Activated gamma-delta T cell treated with anti-CD3 and anti-CD28 coated beads, Interleukin-2, amount 50 U/mL, for 16 hours (primary cell): Measurements from ENCODE around the gene RPTOR.
"Not testable (repeated sequence)": the region's sequence is repeated elsewhere in the genome, so short reads cannot be mapped to it uniquely, and the experiment has no call there.

Experiments used
- DNase-seq: peaks from one replicate; pipeline ENCODE4 v3.0.0-alpha.2; 2020; ENCODE audit warnings: low read depth

The RPTOR gene

GRCh38 chr17:80785477-80786178 lies 241.0 kb downstream of the RPTOR start:
- DNase-seq = no peak

DNA sequence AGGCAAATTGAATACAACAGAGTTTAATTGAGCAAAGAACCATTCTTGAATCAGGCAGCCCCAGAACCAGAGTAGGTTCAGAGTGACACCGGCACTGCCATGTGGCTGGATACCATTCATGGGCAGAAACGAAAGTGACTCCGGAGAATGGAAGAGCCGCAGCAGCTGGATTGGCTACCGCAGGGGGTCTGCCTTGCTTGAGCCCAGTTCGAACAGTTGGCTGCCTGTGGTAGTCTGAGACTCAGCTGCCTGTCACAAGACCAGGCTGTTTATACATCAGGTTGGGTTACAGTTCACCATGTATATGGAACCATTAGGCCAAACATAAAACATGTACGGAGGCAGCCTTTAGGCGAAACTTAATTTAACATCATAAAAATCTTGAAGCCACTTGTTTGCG lies 241.8 kb downstream of the RPTOR start:
- DNase-seq = no peak

DNA sequence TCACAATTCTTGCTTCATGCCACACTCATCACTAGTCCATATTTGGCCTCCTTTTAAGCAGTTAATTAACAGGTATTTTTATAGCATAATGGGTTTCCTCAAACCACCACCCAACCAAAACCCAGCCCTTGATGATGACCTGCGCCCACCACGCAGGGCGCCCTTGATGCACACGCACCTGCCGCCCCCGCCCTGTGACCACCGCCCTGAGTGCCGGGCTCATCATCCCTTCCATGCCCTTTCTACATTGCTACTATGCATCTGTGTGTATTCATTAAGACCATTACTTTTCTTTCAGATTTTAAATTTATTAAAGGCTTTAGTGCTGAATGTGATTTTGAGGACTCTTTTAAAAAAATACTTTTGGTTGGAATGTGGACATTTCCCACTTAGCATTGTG lies 242.2 kb downstream of the RPTOR start:
- no peak for DNase-seq

GRCh38 chr17:80787881-80788280 lies 243.2 kb downstream of the RPTOR start:
- no peak for DNase-seq

GRCh38 chr17:80789356-80789902 lies 244.8 kb downstream of the RPTOR start:
- DNase-seq = no peak

DNA sequence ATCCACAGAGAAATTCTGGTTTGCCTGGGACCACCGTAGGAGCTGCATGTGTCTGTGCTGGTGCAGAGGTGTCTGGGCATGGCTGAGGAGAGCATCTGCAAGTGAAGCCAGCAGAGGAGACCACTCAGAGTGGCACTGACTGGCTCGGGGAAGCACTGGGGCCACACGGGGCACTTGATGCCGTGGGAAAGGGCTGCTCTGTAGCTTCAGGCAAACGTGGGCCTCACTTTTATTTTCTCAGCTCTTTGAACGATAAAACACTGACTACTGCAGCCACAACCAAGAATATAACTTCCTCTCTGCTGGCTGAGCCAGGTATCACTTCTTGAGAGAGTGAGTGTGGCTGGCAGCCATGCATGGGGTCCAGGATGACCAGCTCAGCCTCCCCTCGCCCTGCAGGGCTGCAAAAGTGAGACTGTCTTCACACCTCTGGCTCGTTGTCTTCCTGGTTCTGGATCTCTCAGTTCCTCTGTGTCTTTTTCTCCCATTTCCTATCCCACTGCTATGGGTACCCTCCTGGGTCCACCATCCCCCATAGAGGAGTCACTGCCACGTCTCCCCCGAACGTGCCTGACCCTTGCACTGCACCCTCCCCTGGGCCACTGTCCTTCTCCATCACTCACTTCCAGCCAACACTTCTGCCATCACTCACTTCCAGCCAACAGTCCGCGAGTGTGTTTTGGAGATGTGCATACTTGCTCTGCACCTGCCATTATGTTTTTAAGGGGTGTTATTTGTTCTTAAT lies 245.6 kb downstream of the RPTOR start:
- DNase-seq = no peak

DNA sequence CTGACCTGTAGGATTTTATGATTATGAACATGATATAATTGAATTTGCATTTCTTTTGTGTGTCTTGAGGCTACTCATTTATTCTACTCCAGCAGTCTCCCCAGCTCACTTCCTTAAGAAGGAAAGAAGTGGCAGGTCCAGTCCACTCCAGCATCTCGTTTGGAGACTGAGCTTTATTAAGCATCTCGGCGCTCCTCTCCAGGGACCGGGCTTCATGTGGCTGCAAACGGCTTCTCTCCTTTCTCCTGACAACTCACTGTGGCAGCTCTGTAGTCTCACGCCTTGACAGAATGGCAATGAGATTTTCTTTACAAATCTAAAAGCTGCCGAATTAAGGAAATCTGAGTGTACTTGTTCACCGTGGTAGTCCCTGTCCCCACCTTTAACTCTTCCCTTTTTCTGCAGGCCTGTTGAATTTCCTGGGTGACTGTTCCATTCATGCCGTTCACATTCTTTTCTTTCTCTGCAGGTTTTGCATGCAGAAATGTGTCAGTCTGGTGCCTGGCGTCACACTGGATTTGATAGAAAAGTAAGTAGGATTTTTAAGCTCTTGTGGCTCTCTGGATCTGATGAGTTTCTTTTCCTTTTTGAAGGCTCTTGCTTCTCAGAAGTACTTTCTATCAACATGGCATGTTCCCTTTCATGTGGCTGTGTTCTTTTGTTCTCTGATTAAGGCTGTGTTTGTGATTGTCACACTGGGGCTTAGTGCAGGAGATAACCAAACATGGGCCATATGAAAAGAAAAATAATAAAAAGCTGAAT lies 246.5 kb downstream of the RPTOR start:
- DNase-seq = no peak

GRCh38 chr17:80791758-80792284 lies 247.2 kb downstream of the RPTOR start:
- DNase-seq = no peak

- DNase-seq = no peak
Observed at GRCh38 chr17:80792373-80792781, 247.7 kb downstream of the RPTOR start.

DNA sequence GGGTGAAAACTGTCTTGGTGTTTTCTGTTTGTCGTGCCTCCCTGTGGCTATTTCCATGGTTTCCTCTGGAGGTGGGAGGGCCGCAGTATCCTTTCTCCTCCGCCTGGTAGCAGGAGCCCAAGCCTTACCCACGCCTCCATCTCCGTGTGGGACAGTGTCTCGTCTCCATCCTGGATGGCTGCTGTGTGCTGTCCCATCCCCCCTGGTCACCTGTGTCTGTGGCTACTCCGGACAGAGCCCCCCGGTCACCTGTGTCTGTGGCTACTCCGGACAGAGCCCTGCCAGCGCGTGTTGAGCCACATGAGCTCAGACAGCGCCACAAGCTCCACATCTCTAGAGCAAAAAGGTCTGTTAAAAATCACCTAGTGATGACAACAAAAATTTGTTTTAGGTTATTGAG lies 248.8 kb downstream of the RPTOR start:
- no peak for DNase-seq

DNA sequence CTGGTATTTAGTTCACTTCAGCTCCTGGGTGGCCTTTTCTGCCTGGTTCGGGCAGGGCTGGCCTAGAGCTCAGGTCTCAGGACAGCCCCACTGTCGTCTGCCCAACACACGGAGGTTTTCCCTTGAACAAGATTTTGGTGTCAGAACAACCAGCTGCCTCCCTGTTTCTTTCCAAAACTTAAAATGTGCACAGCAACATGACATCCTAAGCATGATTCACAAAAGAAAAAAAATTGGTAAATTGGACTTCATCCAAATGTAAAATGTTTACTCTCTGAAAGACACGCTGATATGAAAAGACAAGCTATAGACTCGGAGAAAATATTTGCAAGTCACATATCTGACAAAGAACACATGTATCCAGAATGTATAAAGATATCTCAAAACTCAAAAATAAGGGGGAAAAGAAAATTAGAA lies 249.2 kb downstream of the RPTOR start:
- no peak for DNase-seq

GRCh38 chr17:80794281-80795089 lies 249.8 kb downstream of the RPTOR start:
- no peak for DNase-seq

DNA sequence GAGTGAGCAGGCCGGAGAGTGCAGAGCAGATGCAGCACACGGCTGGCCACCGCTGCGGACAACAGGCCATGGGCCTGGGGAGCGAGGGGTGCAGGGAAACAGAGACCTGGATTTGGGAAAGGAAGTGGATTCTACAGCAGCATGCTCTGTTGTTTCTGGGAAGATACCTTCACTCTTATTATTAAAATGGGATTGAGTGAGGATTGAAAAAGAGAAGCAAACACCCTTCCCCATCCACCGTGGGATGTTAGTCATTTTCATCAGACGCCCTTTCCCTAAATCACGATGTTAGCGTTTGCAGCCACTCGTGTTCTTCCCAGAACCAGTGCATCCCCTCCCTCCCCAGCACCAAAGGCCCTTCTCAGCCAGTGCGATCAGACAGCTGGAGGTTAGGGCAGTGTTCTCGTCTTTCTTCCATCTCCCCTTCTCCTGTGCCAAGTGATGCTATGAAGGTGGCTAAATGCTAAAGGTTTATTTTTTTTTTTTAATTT lies 250.5 kb downstream of the RPTOR start:
- DNase-seq = no peak

GRCh38 chr17:80795754-80796153 lies 251.1 kb downstream of the RPTOR start:
- no peak for DNase-seq

- no peak for DNase-seq
Observed at GRCh38 chr17:80796430-80796861, 251.8 kb downstream of the RPTOR start.

DNA sequence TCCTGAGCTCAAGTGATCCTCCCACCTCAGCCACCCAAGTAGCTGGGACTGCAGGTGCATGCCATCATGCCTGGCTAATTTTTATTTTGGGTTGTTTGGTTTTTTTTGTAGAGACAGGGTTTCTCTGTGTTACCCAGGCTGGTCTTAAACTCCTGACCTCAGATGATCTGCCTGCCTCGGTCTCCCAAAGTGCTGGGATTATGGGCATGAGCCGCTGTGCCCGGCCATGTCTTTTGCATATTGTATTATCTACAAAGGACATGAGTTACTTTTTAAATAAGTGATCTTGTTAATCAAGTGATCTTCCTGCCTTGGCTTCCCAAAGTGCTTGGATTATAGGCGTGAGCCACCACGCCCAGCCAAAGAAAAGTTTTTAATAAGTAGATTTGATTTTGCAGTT lies 252.6 kb downstream of the RPTOR start:
- DNase-seq = not testable (repeated sequence)

GRCh38 chr17:80797741-80798594 lies 253.3 kb downstream of the RPTOR start:
- DNase-seq = no peak

- DNase-seq = no peak
Observed at GRCh38 chr17:80798595-80799537, 254.2 kb downstream of the RPTOR start.
